GM19455 (cell line): Measurements from ENCODE around the gene LPGAT1.
A peak's percentile ranks its signal among the peaks of the same experiment; 100 is the strongest.
"Not testable (repeated sequence)": the region's sequence is repeated elsewhere in the genome, so short reads cannot be mapped to it uniquely, and the experiment has no call there.

Experiments
- ATAC-seq: cut with Tn5 transposase; IDR thresholded peaks from one replicate; pipeline ENCODE4 v1.9.1; 2021; ENCODE audit not compliant: unreplicated experiment

LPGAT1 gene

GRCh38 chr1:211708006-211708405 is 122.6 kb downstream of the LPGAT1 start:
- ATAC-seq: no peak

GRCh38 chr1:211705467-211706091 is 125.0 kb downstream of the LPGAT1 start:
- ATAC-seq: no peak

GRCh38 chr1:211704543-211704942 is 126.0 kb downstream of the LPGAT1 start:
- no peak for ATAC-seq

GRCh38 chr1:211703812-211704537 is 126.6 kb downstream of the LPGAT1 start:
- ATAC-seq: no peak

GRCh38 chr1:211701733-211702132 is 128.8 kb downstream of the LPGAT1 start:
- no peak for ATAC-seq

GRCh38 chr1:211699059-211699458 is 131.5 kb downstream of the LPGAT1 start:
- no peak for ATAC-seq

GRCh38 chr1:211698161-211699026 is 132.2 kb downstream of the LPGAT1 start:
- ATAC-seq: peak; percentile 68

- ATAC-seq: peak; percentile 60
Observed at GRCh38 chr1:211697356-211697755, 133.2 kb downstream of the LPGAT1 start.

GRCh38 chr1:211695135-211695816 is 135.3 kb downstream of the LPGAT1 start:
- ATAC-seq: peak; percentile 45

- not testable (repeated sequence) for ATAC-seq
Observed at GRCh38 chr1:211693911-211694310, 136.7 kb downstream of the LPGAT1 start.
